Sigmoid colon (tissue), 7 donors: ENCODE results near the gene IGSF21. TPM values are rescaled to one million over a fixed set of nuclear protein-coding genes. Genes with fewer than 3 reads are reported as not detected.

Experiments used
- DNase-seq: peaks from one replicate; pipeline ENCODE4 v3.0.0-alpha.2; 2019
- H3K27ac ChIP-seq, 4 donors: fragments of 200-600 bp; sonication (generic); one replicate each; pipeline ENCODE4 v1.5.1; 2016 to 2019; ENCODE audit warnings: mild to moderate bottlenecking in 1 of 4
- H3K27me3 ChIP-seq, 3 donors: fragments of 200-600 bp; sonication (generic); one replicate each; pipeline ENCODE4 v1.5.1; 2019; ENCODE audit warnings: mild to moderate bottlenecking in 1 of 3
- H3K36me3 ChIP-seq, 4 donors: fragments of 200-600 bp; sonication (generic); one replicate each; pipeline ENCODE4 v1.5.1; 2016 to 2019
- H3K4me1 ChIP-seq, 4 donors: fragments of 200-600 bp; sonication (generic); one replicate each; pipeline ENCODE4 v1.5.1; 2017 to 2019
- H3K4me3 ChIP-seq, 4 donors: fragments of 200-600 bp; sonication (generic); one replicate each; pipeline ENCODE4 v1.5.1; 2017 to 2019; ENCODE audit warnings: mild to moderate bottlenecking in 2 of 4, moderate library complexity in 1 of 4
- H3K9me3 ChIP-seq, 4 donors: fragments of 200-600 bp in 3 of 4; sonication (generic) in 3 of 4; one replicate each; pipeline versions ENCODE4 v1.5.1 to v1.6.1; 2013 to 2019
- EP300 ChIP-seq, 4 donors: sonication (generic); formaldehyde crosslinking; IDR thresholded peaks; one replicate each; pipeline ENCODE4 v1.6.1; 2017; ENCODE audit warnings: antibody characterized with exemption in 4 of 4
- POLR2A ChIP-seq, 2 donors: fragments of 450-650 bp; IDR thresholded peaks; one replicate each; pipeline ENCODE4 v1.6.1; 2016; ENCODE audit warnings: antibody characterized with exemption in 2 of 2, mild to moderate bottlenecking in 2 of 2, moderate library complexity in 2 of 2
- POLR2AphosphoS5 ChIP-seq, 4 donors: sonication (generic); formaldehyde crosslinking; IDR thresholded peaks; one replicate each; pipeline ENCODE4 v1.6.1; 2017; ENCODE audit warnings: antibody characterized with exemption in 4 of 4
- WGBS, 2 donors: extraction: QIAGEN DNeasy Blood & Tissue Kit; methylation state at CpG; one replicate each; pipeline ENCODE4 v1.1.7; 2013; 5-methylcytosine and 5-hydroxymethylcytosine counted together
- intact Hi-C: fragments of 100-400 bp; cut with DNase I; formaldehyde crosslinking; loops from one replicate; pipeline ENCODE4 v1.15.1; 2023
- polyA plus RNA-seq, 3 donors: library from polyadenylated mRNA; stranded (reverse); fragments of 200-250 nt; gene quantifications; one replicate each; pipeline ENCODE4 v1.2.3, GENCODE V29; 2013
- total RNA-seq, 4 donors: library from RNA; depleted of rRNA; stranded (reverse); fragments of >200 nt; gene quantifications; one replicate each; pipeline ENCODE4 v1.1.0, GENCODE V29; 2016
- TF ChIP-seq, protein P1 (sequence below), 4 experiments: fragments of 450-650 bp in 3 of 4; fragments of 200-600 bp in 1 of 4; IDR thresholded peaks; one replicate each; pipeline ENCODE4 v1.5.1; 2016 to 2019; ENCODE audit warnings: antibody characterized with exemption in 4 of 4, mild to moderate bottlenecking in 3 of 4, moderate library complexity in 2 of 4
- donor health status: healthy with polysubstance abuse.
- donor health status: Bipolar disorder and iron deficiency.
- donor health status: healthy.

The IGSF21 gene
- total and polyA plus RNA-seq, 7 donors: 0.55 to 2.6 (median 1.1) TPM; not detected in 2

DNA sequence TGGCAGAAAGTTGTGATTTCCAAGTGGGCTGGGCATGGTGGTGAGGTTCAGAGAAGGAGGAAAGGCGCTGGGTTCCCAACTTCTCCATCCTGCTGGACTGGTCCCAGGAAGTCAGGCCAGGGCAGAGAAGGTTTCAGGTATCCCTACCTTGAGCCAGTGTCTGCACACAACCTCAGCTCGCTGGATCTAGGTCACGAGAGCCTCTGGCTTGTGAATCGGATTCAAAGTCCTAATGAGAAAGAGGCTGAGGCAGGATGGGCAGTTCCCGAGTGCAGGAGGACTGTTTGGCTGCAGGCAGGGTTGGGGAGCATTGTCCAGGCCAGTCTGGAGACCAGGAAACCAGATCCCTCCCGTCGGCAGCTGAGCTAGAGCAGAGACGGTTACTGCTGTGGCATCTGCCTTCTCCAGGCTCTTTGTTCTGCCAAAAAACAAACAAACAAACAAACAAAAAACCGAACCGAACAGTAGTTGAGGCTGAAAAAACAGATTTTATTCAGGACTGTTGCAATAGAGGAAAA is 19.5 kb upstream of the IGSF21 start:
- no peaks in the 10 kb centered on the region for H3K4me1 ChIP-seq
- TF ChIP-seq POLR2AphosphoS5 (IDR thresholded peaks at IDR 0.05): no peak
- TF ChIP-seq POLR2A (IDR thresholded peaks at IDR 0.05): no peak
- TF ChIP-seq EP300 (IDR thresholded peaks at IDR 0.05): no peak
- TF ChIP-seq, protein P1, sequence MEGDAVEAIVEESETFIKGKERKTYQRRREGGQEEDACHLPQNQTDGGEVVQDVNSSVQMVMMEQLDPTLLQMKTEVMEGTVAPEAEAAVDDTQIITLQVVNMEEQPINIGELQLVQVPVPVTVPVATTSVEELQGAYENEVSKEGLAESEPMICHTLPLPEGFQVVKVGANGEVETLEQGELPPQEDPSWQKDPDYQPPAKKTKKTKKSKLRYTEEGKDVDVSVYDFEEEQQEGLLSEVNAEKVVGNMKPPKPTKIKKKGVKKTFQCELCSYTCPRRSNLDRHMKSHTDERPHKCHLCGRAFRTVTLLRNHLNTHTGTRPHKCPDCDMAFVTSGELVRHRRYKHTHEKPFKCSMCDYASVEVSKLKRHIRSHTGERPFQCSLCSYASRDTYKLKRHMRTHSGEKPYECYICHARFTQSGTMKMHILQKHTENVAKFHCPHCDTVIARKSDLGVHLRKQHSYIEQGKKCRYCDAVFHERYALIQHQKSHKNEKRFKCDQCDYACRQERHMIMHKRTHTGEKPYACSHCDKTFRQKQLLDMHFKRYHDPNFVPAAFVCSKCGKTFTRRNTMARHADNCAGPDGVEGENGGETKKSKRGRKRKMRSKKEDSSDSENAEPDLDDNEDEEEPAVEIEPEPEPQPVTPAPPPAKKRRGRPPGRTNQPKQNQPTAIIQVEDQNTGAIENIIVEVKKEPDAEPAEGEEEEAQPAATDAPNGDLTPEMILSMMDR (IDR thresholded peaks at IDR 0.05): no peak
- peaks cover 0 to 6% (median 0%) of the 10 kb centered on the region in 3 donors for H3K27me3 ChIP-seq

GRCh38 chr1:18089488-18089887 is 18.1 kb upstream of the IGSF21 start:
- H3K4me1 ChIP-seq: no peaks in the 10 kb centered on the region
- no peak overlapping the region for H3K27ac ChIP-seq
- H3K36me3 ChIP-seq: no peaks in the 10 kb centered on the region
- no peak for TF ChIP-seq EP300 (IDR thresholded peaks at IDR 0.05)
- TF ChIP-seq, protein P1 (IDR thresholded peaks at IDR 0.05): no peak
- no peak for TF ChIP-seq POLR2AphosphoS5 (IDR thresholded peaks at IDR 0.05)
- no peak for TF ChIP-seq POLR2A (IDR thresholded peaks at IDR 0.05)
- no peak for DNase-seq
- peaks cover 0 to 13% (median 0%) of the 10 kb centered on the region in 3 donors for H3K27me3 ChIP-seq
- H3K9me3 ChIP-seq: no peaks in the 10 kb centered on the region
- H3K4me3 ChIP-seq: no peak overlapping the region
- WGBS, 2 donors: 93 to 97% methylated on average over 1 of the region's 1 CpG
- intact Hi-C loops: no loop called here

More for the DNA sequence above, 19.5 kb upstream of the IGSF21 start:
- Histone ChIP-seq H3K27ac (no peak overlapping the region), H3K4me3 (no peak overlapping the region), H3K36me3 (no peaks in the 10 kb centered on the region), H3K9me3 (no peaks in the 10 kb centered on the region)
- intact Hi-C loops: no loop called here
- DNase-seq: no peak
- WGBS, 2 donors: 29 to 37% methylated on average over 10 of the region's 10 CpGs

DNA sequence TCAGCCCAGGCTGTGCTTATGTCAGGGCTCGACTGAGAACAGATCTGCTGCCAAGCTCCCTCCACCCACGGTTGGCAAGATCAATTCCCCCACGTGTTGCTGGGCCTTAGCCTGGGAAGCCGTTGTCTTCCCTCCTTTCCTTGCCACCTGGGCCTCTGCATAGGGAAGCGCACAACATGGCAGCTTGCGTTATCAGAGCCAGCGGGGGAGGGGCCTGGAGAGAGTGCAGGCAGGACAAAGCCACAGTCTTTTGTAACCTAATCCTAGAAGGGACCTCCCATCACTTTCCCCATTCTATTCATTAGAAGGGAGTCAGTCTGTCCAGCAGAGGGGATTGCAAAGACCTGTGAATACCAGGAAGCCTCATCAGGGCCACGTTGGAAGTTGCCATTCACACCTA is 17.0 kb upstream of the IGSF21 start:
- Histone ChIP-seq H3K4me3 (no peak overlapping the region), H3K27ac (no peak overlapping the region), H3K4me1 (no peaks in the 10 kb centered on the region), H3K9me3 (no peaks in the 10 kb centered on the region), H3K36me3 (no peaks in the 10 kb centered on the region), H3K27me3 (peaks cover 0 to 13% (median 0%) of the 10 kb centered on the region in 3 donors)
- intact Hi-C loops: loop anchor here (10.0 kb wide), 1 partner anchor 426 kb away; no protein-coding TSS in a partner anchor
- DNase-seq: no peak
- 49 to 66% methylated on average over 8 of the region's 8 CpGs for WGBS, 2 donors
- TF ChIP-seq EP300 (IDR thresholded peaks at IDR 0.05) (no peak), POLR2A (IDR thresholded peaks at IDR 0.05) (no peak), POLR2AphosphoS5 (IDR thresholded peaks at IDR 0.05) (no peak)
- TF ChIP-seq, protein P1 (IDR thresholded peaks at IDR 0.05): no peak

DNA sequence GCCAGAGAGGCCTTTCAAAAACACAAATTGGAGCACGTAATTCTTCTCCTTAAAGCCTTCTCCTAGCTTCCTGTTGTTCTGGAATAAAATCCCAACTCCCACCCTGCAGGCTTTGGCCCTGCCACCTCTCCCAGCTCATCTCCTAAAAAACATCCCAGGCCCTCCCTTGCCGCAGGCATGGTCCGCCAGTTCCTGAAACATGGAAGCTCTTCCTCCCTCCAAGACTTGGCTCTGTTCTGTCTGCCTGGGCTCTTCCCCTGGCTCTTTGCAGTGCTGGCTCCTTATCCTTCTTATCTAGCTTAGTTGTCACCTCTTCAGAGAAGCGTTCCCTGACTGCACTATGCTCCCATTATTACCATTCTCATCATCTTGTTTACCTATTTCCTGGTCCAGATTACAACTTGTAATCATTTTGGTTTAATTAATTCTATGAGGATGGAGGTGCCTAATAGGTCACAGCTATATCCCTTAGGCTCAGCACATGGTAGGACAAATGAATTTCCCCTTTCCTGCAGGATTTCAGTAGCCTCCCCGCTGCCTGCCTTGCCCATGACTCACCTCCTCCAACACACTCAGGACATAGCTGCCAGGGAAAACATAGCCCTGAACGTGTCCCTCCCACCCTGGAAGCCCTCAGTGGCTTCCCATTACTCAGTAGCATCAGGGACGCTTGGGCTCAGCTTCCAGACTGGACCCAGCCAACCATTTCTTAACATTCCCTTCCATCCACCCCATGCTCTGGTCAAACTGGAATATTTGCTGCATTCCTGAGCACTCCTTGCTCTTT is 15.7 kb upstream of the IGSF21 start:
- Histone ChIP-seq H3K9me3 (no peaks in the 10 kb centered on the region), H3K4me3 (no peak overlapping the region), H3K4me1 (no peaks in the 10 kb centered on the region), H3K27ac (no peak overlapping the region), H3K27me3 (peaks cover 0 to 13% (median 0%) of the 10 kb centered on the region in 3 donors), H3K36me3 (no peaks in the 10 kb centered on the region)
- DNase-seq: no peak
- intact Hi-C loops: loop anchor here (10.0 kb wide), 1 partner anchor 427 kb away; no protein-coding TSS in a partner anchor
- 54 to 65% methylated on average over 7 of the region's 7 CpGs for WGBS, 2 donors
- no peak for TF ChIP-seq POLR2AphosphoS5 (IDR thresholded peaks at IDR 0.05)
- TF ChIP-seq, protein P1 (IDR thresholded peaks at IDR 0.05): no peak
- TF ChIP-seq POLR2A (IDR thresholded peaks at IDR 0.05): no peak
- no peak for TF ChIP-seq EP300 (IDR thresholded peaks at IDR 0.05)
